Right lobe of liver (tissue), 6 donors: ENCODE data around the gene TP53BP1. TPM values are rescaled to one million over a fixed set of nuclear protein-coding genes. Genes with fewer than 3 reads are reported as not detected.
A peak's percentile ranks its signal among the peaks of the same experiment; 100 is the strongest.

ENCODE experiments used
- ATAC-seq, 4 donors: fragments of 200-7000 bp; cut with Tn5 transposase; one replicate each; pipeline ENCODE4 v1.9.1; 2020; ENCODE audit warnings: mild to moderate bottlenecking in 4 of 4, moderate library complexity in 4 of 4
- DNase-seq, 3 donors: peaks; one replicate each; pipeline ENCODE4 v3.0.0-alpha.2; 2020
- H3K27ac ChIP-seq, 3 donors: fragments of 200-600 bp; one replicate each; pipeline ENCODE4 v1.8.0; 2022
- H3K27me3 ChIP-seq, 2 donors: fragments of 200-600 bp; one replicate each; pipeline ENCODE4 v1.8.0; 2022
- H3K36me3 ChIP-seq, 4 donors: fragments of 200-600 bp; sonication (generic) in 1 of 4; one replicate each; pipeline versions ENCODE4 v1.5.1 to v1.8.0; 2017 to 2022; ENCODE audit warnings: control low read depth in 1 of 4
- H3K4me1 ChIP-seq, 4 donors: fragments of 200-600 bp; sonication (generic) in 1 of 4; one replicate each; pipeline versions ENCODE4 v1.5.1 to v1.8.0; 2017 to 2022; ENCODE audit warnings: control low read depth in 1 of 4
- H3K4me3 ChIP-seq, 3 donors: fragments of 200-600 bp; one replicate each; pipeline ENCODE4 v1.8.0; 2022
- H3K9me3 ChIP-seq, 4 donors: fragments of 200-600 bp; sonication (generic) in 1 of 4; one replicate each; pipeline versions ENCODE4 v1.5.1 to v1.8.0; 2017 to 2022; ENCODE audit warnings: control low read depth in 1 of 4
- POLR2A ChIP-seq: fragments of 450-650 bp; IDR thresholded peaks from one replicate; pipeline ENCODE4 v1.6.1; 2017; ENCODE audit warnings: antibody characterized with exemption, mild to moderate bottlenecking
- WGBS: methylation state at CpG from one replicate; pipeline ENCODE4 v1.1.6; 2018; ENCODE audit warnings: low coverage, low lambda C conversion rate; ENCODE audit not compliant: insufficient coverage; ENCODE audit errors: missing lambda C conversion rate; 5-methylcytosine and 5-hydroxymethylcytosine counted together
- intact Hi-C, 2 donors: fragments of 100-400 bp; cut with DNase I; formaldehyde crosslinking; loops; one replicate each; pipeline versions ENCODE4 v1.11.2 to v1.14.1; 2022
- total RNA-seq, 6 experiments: library from RNA; depleted of rRNA in 2 of 6; stranded (reverse); fragments of >200 nt in 2 of 6; fragmentation: NEBNext Ultra II Directional in 3 of 6; extraction: Animal tissue kit (Norgen Biotek cat#: 25700) in 3 of 6; gene quantifications; one replicate each; pipeline versions ENCODE4 v1.1.0 to v1.2.4, GENCODE V29; 2016 to 2023
- TF ChIP-seq, protein P1 (sequence below), 4 donors: fragments of 200-600 bp in 3 of 4; fragments of 450-650 bp in 1 of 4; IDR thresholded peaks; one replicate each; pipeline versions ENCODE4 v1.5.1 to v1.8.0; 2016 to 2022; ENCODE audit warnings: antibody characterized with exemption in 4 of 4, mild to moderate bottlenecking in 2 of 4
- donor health status: DM: no; HTN: yes; CAD: no.
- donor health status: DM: no; HTN: no; CAD: no.
- donor health status: DM: no; HTN: no; CAD: no.
- donor health status: DM: no; HTN: yes; CAD: no.
- donor health status: DM: no; HTN: yes; CAD: no.

TP53BP1 gene
- total RNA-seq, 6 experiments from 2014 or later: 4.9 to 12.2 (median 10.8) TPM

- no peak for ATAC-seq
- H3K36me3 ChIP-seq: peaks cover 0 to 9% (median 0%) of the 10 kb centered on the region in 4 donors
- TF ChIP-seq, protein P1, sequence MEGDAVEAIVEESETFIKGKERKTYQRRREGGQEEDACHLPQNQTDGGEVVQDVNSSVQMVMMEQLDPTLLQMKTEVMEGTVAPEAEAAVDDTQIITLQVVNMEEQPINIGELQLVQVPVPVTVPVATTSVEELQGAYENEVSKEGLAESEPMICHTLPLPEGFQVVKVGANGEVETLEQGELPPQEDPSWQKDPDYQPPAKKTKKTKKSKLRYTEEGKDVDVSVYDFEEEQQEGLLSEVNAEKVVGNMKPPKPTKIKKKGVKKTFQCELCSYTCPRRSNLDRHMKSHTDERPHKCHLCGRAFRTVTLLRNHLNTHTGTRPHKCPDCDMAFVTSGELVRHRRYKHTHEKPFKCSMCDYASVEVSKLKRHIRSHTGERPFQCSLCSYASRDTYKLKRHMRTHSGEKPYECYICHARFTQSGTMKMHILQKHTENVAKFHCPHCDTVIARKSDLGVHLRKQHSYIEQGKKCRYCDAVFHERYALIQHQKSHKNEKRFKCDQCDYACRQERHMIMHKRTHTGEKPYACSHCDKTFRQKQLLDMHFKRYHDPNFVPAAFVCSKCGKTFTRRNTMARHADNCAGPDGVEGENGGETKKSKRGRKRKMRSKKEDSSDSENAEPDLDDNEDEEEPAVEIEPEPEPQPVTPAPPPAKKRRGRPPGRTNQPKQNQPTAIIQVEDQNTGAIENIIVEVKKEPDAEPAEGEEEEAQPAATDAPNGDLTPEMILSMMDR (IDR thresholded peaks at IDR 0.05): no peak
- no peak for TF ChIP-seq POLR2A
- intact Hi-C loops: no loop called here
- no peaks in the 10 kb centered on the region for H3K9me3 ChIP-seq
- no peak for DNase-seq
- 88% methylated on average over 1 of the region's 1 CpG for WGBS
- H3K4me3 ChIP-seq: no peak overlapping the region
- H3K27me3 ChIP-seq: no peaks in the 10 kb centered on the region
- H3K27ac ChIP-seq: no peak overlapping the region
- no peaks in the 10 kb centered on the region for H3K4me1 ChIP-seq
Observed at GRCh38 chr15:43449981-43450380, 43.0 kb downstream of the TP53BP1 start.

DNA sequence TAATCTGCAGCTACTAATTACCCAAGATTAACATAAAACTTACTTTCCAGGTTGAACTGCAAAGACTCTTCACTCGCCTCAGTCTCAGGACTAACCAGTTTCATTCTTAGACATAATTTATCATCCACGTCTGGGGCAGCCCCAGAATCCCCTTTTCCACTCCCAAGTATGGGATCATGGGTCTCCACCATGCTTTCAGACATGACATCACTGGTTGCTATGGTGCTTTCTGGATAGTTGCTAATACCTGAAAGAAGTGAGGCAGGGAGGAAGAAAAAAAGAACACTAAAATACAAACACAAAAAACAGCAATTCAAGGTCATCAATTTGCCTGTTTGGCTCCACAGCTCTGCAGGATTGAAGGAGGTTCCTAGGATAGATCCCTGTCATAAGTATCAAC, 46.6 kb downstream of the TP53BP1 start:
- H3K9me3 ChIP-seq: no peaks in the 10 kb centered on the region
- WGBS: 83% methylated on average over 2 of the region's 2 CpGs
- H3K4me1 ChIP-seq: peaks cover 0 to 3% (median 0%) of the 10 kb centered on the region in 4 donors
- ATAC-seq (no peak), DNase-seq (no peak)
- no peak for TF ChIP-seq POLR2A
- TF ChIP-seq, protein P1 (IDR thresholded peaks at IDR 0.05): no peak
- no peaks in the 10 kb centered on the region for H3K27me3 ChIP-seq
- H3K27ac ChIP-seq: no peak overlapping the region
- H3K36me3 ChIP-seq: peaks cover 0 to 9% (median 0%) of the 10 kb centered on the region in 4 donors
- H3K4me3 ChIP-seq: no peak overlapping the region
- intact Hi-C loops: no loop called here

DNA sequence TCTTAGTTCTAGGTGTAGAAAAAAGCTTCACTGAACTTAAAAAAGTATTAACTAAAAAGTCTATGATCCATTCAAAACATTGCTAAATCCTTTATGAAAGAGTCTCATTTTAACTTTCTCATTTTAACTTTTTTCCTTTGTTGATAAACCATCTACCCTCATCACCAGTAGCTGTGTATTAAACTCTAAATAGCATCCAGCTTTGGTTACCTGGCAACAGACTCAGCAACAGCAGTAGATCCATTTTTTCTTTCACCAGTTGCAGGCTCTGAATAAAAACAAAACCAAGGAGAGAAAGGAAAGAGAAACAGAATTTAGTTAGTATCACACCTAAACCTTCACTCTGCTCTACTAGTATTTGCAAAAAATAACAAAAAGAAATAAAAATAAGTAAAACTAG, 51.6 kb downstream of the TP53BP1 start:
- DNase-seq (no peak), ATAC-seq (peak in 3 of 4 donors; percentile 8 to 37 (median 30))
- peaks cover 0 to 15% (median 0%) of the 10 kb centered on the region in 4 donors for H3K36me3 ChIP-seq
- H3K9me3 ChIP-seq: no peaks in the 10 kb centered on the region
- H3K4me3 ChIP-seq: no peak overlapping the region
- no peaks in the 10 kb centered on the region for H3K27me3 ChIP-seq
- TF ChIP-seq, protein P1 (IDR thresholded peaks at IDR 0.05): no peak
- no peak for TF ChIP-seq POLR2A
- intact Hi-C loops: no loop called here
- H3K4me1 ChIP-seq: peaks cover 0 to 3% (median 2%) of the 10 kb centered on the region in 4 donors
- no peak overlapping the region for H3K27ac ChIP-seq

DNA sequence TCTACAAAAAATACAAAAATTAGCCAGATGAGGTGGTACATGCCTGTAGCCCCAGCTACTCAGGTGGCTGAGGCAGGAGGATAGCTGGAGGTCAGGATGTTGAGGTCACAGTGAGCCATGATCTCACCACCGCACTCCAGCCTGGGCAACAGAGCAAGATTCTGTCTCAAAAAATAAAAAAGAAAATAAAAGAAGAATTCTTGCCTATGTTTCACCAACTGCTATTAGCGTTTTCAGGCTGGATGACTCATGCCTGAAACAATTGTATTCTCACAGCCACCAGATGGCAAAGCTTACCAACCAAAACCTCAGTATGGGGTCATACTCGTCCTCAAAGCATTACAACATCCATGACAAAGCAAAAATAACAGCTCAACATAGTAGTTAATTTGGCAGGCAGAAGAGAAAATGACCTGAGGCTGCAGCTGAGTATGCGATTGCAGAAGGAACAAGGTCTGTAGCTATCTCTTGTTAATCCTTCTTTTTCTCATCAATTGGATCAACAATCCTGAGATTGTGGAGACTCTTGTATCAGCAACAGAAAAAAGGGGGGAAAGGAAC, 52.2 kb downstream of the TP53BP1 start:
- 8% methylated on average over 4 of the region's 4 CpGs for WGBS
- Histone ChIP-seq H3K4me1 (peaks cover 0 to 3% (median 2%) of the 10 kb centered on the region in 4 donors), H3K27ac (peak overlapping the region in 1 of 3 donors; percentile 26), H3K36me3 (peaks cover 0 to 11% (median 0%) of the 10 kb centered on the region in 4 donors), H3K9me3 (no peaks in the 10 kb centered on the region), H3K4me3 (no peak overlapping the region), H3K27me3 (no peaks in the 10 kb centered on the region)
- DNase-seq (peak in 1 of 3 donors; percentile 54), ATAC-seq (peak; percentile 98 to 100 (median 99))
- intact Hi-C loops: no loop called here
- TF ChIP-seq POLR2A: no peak
- TF ChIP-seq, protein P1 (IDR thresholded peaks at IDR 0.05): peak; percentile 53 to 86 (median 60)
